Inflammatory macrophage treated with lipopolysaccharide for 4 hours (primary cell): Measurements from ENCODE around the gene HOXB3.

Source experiments
- DNase-seq: peaks from one replicate; pipeline ENCODE4 v3.0.0-alpha.2; 2020

HOXB3 gene

GRCh38 chr17:48596735-48597527 lies 6.9 kb upstream of the HOXB3 start:
- no peak for DNase-seq

DNA sequence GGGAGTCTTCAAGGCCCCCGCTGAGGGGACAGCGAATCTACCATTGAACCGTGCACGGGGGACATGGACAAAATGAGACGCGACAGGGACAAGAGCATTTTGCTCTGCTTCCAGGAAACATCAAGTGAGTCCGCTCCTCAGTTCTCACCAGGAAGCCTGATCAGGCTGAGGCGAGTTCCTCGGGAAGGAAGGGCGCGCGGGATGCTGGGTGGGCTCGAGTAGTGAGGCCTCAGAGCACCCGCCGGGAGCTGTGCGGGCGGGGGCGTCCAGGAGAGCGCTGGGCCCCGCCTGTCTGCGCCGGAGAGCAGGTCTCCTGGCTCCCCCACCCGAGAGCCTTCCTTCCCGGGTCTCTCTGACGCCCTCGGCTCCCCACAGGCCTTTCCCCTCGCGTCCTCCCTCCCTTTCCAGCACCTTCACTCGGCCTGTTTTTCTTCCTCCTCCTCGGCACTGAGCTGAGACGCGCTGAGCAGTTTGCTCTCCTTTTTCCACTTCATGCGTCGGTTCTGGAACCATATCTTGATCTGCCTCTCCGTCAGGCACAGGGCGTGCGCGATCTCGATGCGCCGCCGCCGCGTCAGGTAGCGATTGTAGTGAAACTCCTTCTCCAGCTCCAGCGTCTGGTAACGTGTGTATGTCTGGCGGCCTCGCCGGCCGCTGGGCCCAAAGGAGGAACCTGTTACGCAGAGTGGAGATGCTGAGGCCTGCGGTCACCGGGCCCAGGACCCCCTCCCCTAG lies 6.1 kb upstream of the HOXB3 start:
- no peak for DNase-seq

DNA sequence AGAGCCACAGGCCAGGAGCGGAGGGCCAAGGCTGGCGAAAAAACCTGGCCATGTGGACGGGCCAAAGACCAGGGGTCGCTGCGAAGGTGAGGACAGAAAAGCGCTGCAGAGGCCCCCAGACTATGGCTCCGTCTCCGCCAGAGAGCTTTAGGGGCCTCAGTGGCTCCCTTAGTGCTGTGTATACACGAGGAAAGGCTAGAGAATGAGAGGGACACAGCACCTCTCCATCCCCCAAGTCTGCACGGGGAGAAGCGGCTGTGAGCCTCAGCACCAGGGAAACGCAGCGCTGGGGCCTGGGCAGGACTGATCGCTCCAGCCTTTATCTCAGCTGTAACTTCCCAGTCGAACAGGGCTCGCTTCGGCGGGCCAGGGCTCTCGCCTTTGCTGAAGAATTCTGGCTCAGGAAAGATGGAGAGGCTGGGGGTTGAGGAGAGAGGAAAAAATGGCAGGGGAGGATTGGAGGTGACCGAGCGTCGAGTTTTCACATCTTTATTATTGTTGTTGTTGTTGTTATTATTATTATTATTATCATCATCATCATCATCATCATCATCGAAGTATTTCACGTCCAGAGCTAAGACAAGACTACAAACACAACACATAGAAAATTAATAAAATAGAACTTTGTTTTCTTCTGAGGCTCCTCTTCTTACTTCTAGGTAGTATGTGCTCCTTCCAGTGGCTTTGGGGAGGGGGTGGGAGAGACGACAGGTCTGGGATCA lies 5.4 kb upstream of the HOXB3 start:
- no peak for DNase-seq

- DNase-seq: no peak
These were observed 4.7 kb upstream of the HOXB3 start for GRCh38 chr17:48594538-48595277.

DNA sequence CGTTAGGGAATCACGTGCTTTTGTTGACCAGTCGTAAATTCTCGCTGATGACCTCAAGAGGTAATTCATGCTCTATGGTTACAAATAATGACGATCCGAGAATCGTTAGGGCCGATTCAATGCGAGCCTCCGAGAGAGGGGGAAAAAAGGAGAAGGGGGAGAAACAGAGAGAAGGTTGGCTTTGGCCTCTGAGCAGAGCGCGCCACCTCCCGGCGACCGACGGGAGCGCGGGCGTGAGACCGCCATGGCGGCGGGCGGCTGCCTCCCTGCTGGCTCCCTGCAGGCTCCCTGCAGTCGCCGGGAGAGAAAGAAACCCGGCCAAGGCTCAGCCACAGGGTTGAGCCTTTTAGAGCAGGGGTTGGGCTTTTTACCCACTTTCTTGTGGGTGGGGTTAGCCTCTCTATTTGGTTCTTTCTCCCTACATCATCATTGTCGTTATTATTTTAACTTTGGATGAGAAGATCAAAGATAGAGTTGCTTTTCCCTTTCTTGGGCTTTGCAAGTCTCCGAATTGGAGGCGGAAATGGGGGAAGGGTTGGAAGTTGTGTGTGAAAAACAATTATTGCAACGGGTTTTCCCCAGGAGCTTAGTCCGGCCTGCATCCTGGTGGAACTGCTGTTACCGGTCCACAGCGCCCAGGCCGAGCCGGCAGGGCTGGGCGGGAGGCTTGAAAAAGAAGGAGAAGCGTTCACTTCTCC lies 3.9 kb upstream of the HOXB3 start:
- DNase-seq: peak; percentile 67

GRCh38 chr17:48593126-48593829 lies 3.2 kb upstream of the HOXB3 start, which contains the start of gene HOXB5:
Gene HOXB5, minus strand, starts transcription at chr17:48593779. Its CDS starts 97 bp downstream, at chr17:48593682.
- DNase-seq: no peak

- DNase-seq: no peak
These were observed 2.5 kb upstream of the HOXB3 start for GRCh38 chr17:48592577-48592976.

GRCh38 chr17:48592057-48592514 lies 2.0 kb upstream of the HOXB3 start:
- DNase-seq: no peak

- no peak for DNase-seq
These were observed 1.4 kb upstream of the HOXB3 start for GRCh38 chr17:48591255-48592056.

GRCh38 chr17:48590607-48591161 lies 643 bp upstream of the HOXB3 start:
- no peak for DNase-seq

DNA sequence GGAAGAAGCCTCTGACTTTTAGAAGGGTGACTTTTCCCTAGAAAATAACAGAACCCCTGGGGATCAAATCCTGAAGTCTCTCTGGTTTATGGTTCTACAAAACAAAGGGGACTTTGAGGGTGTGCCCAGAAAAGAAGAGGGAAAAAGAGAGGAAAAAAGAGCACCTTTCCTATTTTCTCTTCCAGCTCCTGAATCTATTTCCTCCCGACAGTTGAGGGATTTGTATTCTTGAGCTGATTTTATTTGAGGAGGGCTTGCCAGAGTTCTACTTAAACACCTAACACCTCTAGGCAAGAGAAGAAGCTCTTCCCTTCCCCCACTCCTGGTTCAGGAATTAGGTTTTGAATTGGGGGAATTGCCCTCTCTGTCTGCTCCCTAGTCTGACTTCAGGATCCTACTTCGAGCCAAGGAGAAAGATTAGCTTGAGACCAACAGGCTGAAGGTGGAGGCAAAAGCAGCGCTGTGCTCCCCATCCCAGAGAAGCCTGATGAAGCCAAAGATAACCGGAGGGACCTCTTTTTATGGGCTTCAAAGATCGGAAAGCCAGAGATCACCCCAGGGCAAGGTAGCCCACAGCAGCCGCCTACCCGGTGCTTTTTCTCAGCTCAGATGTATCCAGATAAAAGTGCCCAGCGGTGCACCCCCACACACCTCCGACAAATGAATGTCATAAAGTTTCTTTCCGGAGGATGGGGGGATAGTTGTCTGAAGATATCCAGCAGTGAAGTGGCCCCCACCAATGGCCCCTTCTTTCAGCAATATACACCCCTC lies 796 bp downstream of the HOXB3 start:
- DNase-seq: no peak

DNA sequence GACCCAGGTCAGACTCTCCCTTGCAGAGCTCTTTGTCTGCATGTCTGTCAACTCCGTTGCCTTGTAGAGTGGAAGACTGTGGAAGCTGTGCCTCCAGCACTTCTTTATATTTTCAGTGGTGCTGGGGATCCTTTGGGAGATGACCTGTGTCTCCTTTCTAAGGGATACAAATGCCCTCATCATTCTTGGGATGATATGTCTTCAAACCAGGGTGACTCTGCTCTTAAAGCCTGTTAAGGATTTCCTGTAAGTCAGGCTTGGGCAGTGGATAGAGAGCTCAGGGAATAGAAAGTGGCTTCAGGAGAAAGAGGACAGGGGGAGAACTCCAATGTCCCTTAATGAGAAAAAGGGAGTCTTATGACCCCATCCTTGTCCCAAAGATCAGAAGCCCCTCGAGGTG lies 1.5 kb downstream of the HOXB3 start:
- no peak for DNase-seq

- DNase-seq: no peak
These were observed 2.0 kb downstream of the HOXB3 start for GRCh38 chr17:48588074-48588415.

DNA sequence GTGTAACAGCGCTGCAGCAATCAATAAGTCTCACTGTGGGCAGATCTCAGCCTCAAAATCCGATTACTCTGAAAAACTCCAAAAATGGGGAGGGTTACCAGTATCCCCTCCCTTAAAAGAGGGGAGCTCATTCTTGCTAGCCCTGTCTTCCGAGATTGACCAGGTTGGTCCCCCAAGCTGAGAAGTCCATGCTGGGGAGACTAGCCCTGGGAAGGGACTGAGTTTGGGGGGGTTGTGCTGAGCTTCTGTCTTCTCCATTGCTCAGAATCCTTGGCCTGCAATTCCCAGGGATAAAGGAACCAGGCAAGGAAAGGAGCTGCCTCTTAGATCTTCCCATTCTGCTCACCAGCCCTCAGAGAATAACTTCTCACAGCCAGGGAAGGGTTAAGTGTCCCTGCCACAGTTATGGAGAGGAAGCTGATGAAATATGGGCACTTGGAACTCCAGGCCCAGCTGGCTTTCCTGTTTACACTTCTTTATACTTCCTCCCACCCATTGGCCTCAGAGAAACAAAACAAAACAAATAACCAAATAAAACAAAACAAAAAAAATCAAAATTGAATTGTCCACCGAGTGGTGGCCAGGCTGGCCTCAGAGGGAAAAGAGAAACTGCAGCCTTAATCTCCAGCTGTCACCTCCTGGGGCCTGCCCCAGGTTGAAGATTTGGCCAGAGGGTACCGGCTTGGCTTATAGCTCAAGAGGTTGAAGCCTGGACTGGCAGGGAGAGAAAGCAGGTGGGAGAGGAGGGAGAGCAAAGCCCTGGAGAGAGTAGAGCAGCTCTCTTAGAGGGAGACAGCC lies 2.6 kb downstream of the HOXB3 start:
- no peak for DNase-seq

DNA sequence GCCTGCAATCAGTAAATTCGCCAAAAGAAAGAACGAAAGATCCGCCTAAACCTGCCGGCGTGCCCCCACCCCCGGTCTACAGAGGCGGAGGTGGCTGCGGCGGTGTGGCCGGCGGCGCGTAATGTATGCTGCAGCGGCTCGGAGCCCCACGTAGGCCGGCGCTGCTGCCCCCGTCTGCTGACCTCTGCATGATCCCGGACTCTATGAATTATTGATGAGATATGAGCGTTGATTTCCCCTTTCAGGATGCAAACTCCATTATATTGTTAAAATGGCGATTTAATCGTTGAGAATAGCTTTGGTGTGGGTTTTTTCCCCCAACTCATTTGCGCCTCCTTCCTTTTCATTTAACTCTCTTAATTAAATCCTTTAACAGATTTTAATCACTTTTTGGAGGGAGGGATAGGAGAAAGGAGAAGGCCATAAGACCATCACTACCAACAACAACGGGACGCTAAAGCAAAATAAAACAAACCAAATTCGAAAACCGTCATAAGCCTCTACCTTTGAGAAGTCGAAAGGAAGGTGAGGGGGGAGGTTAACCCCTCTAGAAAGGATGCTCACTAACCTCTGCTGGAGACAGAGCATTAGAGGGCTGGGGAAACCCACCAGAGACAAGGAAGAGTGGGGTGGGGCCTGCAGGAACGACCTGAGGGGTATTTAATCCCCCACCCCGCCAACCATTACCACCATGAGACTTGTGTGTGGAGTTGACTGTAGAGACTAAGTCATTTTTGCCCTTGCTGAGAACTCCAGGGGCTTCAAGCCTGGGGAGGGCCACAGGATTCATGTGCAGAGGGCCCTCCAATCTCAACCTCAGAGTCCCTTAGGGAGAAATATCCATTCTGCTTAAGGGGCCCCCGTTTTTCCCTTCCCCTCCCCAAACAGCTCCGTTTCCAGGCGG lies 3.4 kb downstream of the HOXB3 start:
- DNase-seq: no peak

GRCh38 chr17:48584223-48584741 lies 5.8 kb downstream of the HOXB3 start:
- no peak for DNase-seq

DNA sequence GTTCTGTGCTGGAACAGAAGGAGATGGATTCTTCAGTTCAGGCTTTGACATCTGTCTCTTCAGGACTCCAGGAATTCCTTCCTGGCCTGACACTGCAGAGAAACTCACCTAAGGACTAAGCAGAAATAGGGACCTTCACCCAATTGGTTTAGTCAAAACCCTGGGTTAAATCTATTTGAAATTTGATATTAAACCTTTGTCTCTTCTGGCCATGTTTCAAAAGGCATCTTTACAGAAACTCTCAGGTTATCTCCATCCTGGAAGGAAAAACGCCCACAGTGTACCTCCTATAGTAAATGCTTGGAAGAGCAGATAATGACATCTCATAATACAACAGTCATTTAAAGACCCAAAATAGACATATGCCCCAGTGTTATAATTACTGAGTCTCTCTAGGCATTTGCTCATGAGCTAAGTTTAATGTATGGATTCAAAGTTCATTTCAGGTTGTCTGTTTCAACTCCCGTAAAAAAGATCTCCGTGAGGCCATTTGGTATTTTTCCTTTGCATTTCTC lies 6.3 kb downstream of the HOXB3 start:
- DNase-seq: no peak
